HG03342 (cell line): ENCODE data around the gene ST8SIA6.

Source experiments
- ATAC-seq: cut with Tn5 transposase; IDR thresholded peaks from one replicate; pipeline ENCODE4 v1.9.1; 2021; ENCODE audit warnings: mild to moderate bottlenecking, moderate library complexity; ENCODE audit not compliant: unreplicated experiment

Gene ST8SIA6

GRCh38 chr10:17276756-17277424 is 177.5 kb downstream of the ST8SIA6 start:
- no peak for ATAC-seq

DNA sequence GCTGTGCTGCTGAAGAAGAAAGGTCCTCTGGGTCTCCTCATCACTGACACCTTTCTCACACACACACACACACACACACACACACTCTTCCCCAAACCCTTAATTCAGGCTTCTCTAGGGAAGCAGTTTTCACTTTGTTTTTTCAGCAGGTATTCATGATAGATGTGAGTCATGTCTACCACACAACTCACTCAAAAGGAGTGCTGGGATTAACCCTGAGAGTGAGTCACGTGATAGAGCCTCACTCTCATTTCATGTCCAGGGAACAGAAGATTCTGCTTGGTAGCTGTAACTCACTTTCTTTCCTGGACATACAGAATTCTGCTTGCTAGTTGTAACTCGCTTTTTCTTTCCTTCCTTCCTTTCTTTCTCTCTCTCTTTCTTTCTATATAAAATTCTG is 181.0 kb downstream of the ST8SIA6 start:
- no peak for ATAC-seq

DNA sequence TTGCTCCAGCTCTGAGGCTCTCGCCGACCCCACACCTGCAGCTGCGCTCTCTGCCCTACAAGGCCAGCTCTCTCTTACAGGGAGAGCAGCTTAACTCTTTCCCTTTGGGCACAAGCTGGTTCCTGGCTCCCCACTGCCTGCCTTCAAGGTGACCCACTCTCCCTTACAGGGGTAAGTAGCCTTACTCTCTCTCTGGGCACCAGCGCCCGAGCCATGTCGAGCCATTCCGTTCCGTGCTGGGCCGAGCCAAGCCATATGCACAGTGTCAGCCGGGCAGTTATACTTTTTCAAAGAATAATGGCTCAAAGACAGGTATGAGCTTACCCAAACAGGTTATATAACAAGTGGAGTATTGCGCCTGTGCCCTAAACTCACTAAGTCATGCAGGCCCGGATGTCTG is 181.7 kb downstream of the ST8SIA6 start:
- ATAC-seq = no peak
